ENCODE results near the gene TUBGCP3. TPM values are rescaled to one million over a fixed set of nuclear protein-coding genes. Genes with fewer than 3 reads are reported as not detected.

The TUBGCP3 gene
- total RNA-seq, 1 experiment from 2014 or later = 37.3 TPM

GRCh38 chr13:112636401-112636975 lies 48.5 kb upstream of the TUBGCP3 start:
- H3K4me1 ChIP-seq (ENCODE audit: insufficient read depth, low read length) = no peaks in the 10 kb centered on the region
- no peak overlapping the region for H4K8ac ChIP-seq (replicated peaks; ENCODE audit: insufficient read length, low read depth, low read length)
- Mint-ChIP-seq H3K27ac (0 out of 7 replicates have a peak overlapping the region, but pooled peaks of 1 of the 3 experiments have one; percentile 14), H3K4me3 (no peak overlapping the region), H3K4me1 (peaks cover 24 to 25% of the 10 kb centered on the region in 2 experiments), H3K36me3 (ENCODE audit: insufficient read depth in 1 of 3, low read depth in 3 of 3) (no peaks in the 10 kb centered on the region), H3K27me3 (ENCODE audit: low read depth) (peaks cover 55% of the 10 kb centered on the region), H3K9me3 (no peaks in the 10 kb centered on the region)
- H2BK5ac ChIP-seq (ENCODE audit: insufficient read length, low read length) = no peak overlapping the region
- H2AK5ac ChIP-seq (ENCODE audit: insufficient read length, low read length) = no peak overlapping the region
- no peak overlapping the region for H2BK120ac ChIP-seq (ENCODE audit: low read depth, low read length, poor library complexity, severe bottlenecking)
- no peak overlapping the region for H3K4me2 ChIP-seq (ENCODE audit: insufficient read depth, insufficient read length, low read length)
- H2BK15ac ChIP-seq (ENCODE audit: low read depth, low read length) = no peak overlapping the region
- TF ChIP-seq CTCF (conservative IDR thresholded peaks at IDR 0.05) = no peak
- H4K20me1 ChIP-seq (ENCODE audit: control insufficient read depth, insufficient read depth, insufficient read length) = peaks cover 3% of the 10 kb centered on the region
- no peaks in the 10 kb centered on the region for H3K79me2 ChIP-seq (ENCODE audit: insufficient read depth, low read length)
- no peak overlapping the region for H3K14ac ChIP-seq (ENCODE audit: insufficient read depth, low read length)
- no peaks in the 10 kb centered on the region for H3K79me1 ChIP-seq (ENCODE audit: insufficient read depth, low read depth, low read length, poor library complexity, severe bottlenecking)
- no peak overlapping the region for H3K56ac ChIP-seq (ENCODE audit: insufficient read length, low read depth, low read length)
- H3K27ac ChIP-seq (ENCODE audit: insufficient read length, low read depth, low read length) = no peak overlapping the region
- H4K5ac ChIP-seq (ENCODE audit: insufficient read length, low read depth, low read length) = no peak overlapping the region
- H3K9me3 ChIP-seq (ENCODE audit: control insufficient read depth, low read depth, low read length) = no peaks in the 10 kb centered on the region
- H3T11ph ChIP-seq (ENCODE audit: low read length) = no peak overlapping the region
- WGBS (ENCODE audit: extremely low coverage, insufficient read length, low lambda C conversion rate) = no CpG with 5 or more reads among the region's 19 CpGs
- peaks cover 3% of the 10 kb centered on the region for H3K23me2 ChIP-seq (ENCODE audit: insufficient read length, low read depth, low read length, poor library complexity, severe bottlenecking)
- DNase-seq = no peak
- no peak overlapping the region for H3K9ac ChIP-seq (ENCODE audit: extremely low read depth, insufficient read length, low read length)
- H3K27me3 ChIP-seq (ENCODE audit: insufficient read depth, low read length) = no peaks in the 10 kb centered on the region
- no peak overlapping the region for H2AFZ ChIP-seq (ENCODE audit: low read length)
- no peak overlapping the region for H3K23ac ChIP-seq (ENCODE audit: insufficient read length, low read depth, low read length)
- no peak overlapping the region for H3K18ac ChIP-seq (ENCODE audit: insufficient read length, low read depth, low read length)
- H3K4ac ChIP-seq (ENCODE audit: low read depth, low read length) = no peak overlapping the region
- H2BK20ac ChIP-seq (ENCODE audit: low read depth, low read length, poor library complexity, severe bottlenecking) = no peak overlapping the region
- H4K91ac ChIP-seq (ENCODE audit: insufficient read length, low read depth, low read length) = no peak overlapping the region
- H2BK12ac ChIP-seq (ENCODE audit: insufficient read length, low read depth, low read length) = no peak overlapping the region

All from H9 (cell line).